ENCODE results near the gene CLMN.

GRCh38 chr14:95353664-95354063 lies 34.0 kb upstream of the CLMN start:
- TF ChIP-seq POLR2A (IDR thresholded peaks at IDR 0.05; ENCODE audit: low read depth, low read length) (no peak), POLR2AphosphoS5 (IDR thresholded peaks at IDR 0.05; ENCODE audit: insufficient read depth, low read depth, low read length) (no peak), MAX (IDR thresholded peaks at IDR 0.05; ENCODE audit: insufficient read depth, insufficient read length) (no peak), EZH2 (IDR thresholded peaks at IDR 0.05; ENCODE audit: borderline replicate concordance, low read depth, low read length, severe bottlenecking) (no peak), JUN (IDR thresholded peaks at IDR 0.05; ENCODE audit: borderline replicate concordance, insufficient read depth, insufficient read length, low read depth) (no peak)
- TF ChIP-seq, protein P1, sequence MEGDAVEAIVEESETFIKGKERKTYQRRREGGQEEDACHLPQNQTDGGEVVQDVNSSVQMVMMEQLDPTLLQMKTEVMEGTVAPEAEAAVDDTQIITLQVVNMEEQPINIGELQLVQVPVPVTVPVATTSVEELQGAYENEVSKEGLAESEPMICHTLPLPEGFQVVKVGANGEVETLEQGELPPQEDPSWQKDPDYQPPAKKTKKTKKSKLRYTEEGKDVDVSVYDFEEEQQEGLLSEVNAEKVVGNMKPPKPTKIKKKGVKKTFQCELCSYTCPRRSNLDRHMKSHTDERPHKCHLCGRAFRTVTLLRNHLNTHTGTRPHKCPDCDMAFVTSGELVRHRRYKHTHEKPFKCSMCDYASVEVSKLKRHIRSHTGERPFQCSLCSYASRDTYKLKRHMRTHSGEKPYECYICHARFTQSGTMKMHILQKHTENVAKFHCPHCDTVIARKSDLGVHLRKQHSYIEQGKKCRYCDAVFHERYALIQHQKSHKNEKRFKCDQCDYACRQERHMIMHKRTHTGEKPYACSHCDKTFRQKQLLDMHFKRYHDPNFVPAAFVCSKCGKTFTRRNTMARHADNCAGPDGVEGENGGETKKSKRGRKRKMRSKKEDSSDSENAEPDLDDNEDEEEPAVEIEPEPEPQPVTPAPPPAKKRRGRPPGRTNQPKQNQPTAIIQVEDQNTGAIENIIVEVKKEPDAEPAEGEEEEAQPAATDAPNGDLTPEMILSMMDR (IDR thresholded peaks at IDR 0.05; ENCODE audit: extremely low read depth in 1 of 2, insufficient read depth in 1 of 2, low read depth in 1 of 2, low read length in 2 of 2): no peak
